Lung microvascular endothelial cell (primary cell): Measurements from ENCODE around the gene PDE8B. TPM values are rescaled to one million over a fixed set of nuclear protein-coding genes. Genes with fewer than 3 reads are reported as not detected.
A peak's percentile ranks its signal among the peaks of the same experiment; 100 is the strongest.

Experiments
- DNase-seq, 2 donors: peaks; one replicate each; pipeline versions ENCODE4 v3.0.0 to v3.0.0-alpha.2; 2010; ENCODE audit warnings: low read depth in 2 of 2
- total RNA-seq: library from RNA; depleted of rRNA; stranded (reverse); fragments of >200 nt; gene quantifications from 2 replicates; pipeline ENCODE4 v1.2.1, GENCODE V29; 2014

Gene PDE8B
- under 0.01 TPM in 2 replicates for total RNA-seq

GRCh38 chr5:77210091-77210963 is at the start of gene PDE8B:
Gene PDE8B, plus strand, starts transcription at chr5:77210680. Its CDS starts 246 bp downstream, at chr5:77210926.
- no peak for DNase-seq

- no peak for DNase-seq
These were observed 47.0 kb upstream of the PDE8B start for GRCh38 chr5:77163453-77163852.

GRCh38 chr5:77167063-77167462 is 43.4 kb upstream of the PDE8B start:
- DNase-seq: peak in 1 of 2 donors; percentile 36

GRCh38 chr5:77167695-77168121 is 42.8 kb upstream of the PDE8B start:
- DNase-seq: peak; percentile 45 to 96

GRCh38 chr5:77168161-77168878 is 42.2 kb upstream of the PDE8B start:
- peak; percentile 43 to 88 for DNase-seq

- no peak for DNase-seq
These were observed 41.6 kb upstream of the PDE8B start for GRCh38 chr5:77168879-77169244.

GRCh38 chr5:77170196-77170890 is 40.1 kb upstream of the PDE8B start:
- no peak for DNase-seq

GRCh38 chr5:77171141-77171910 is 39.2 kb upstream of the PDE8B start:
- no peak for DNase-seq

GRCh38 chr5:77172713-77173328 is 37.7 kb upstream of the PDE8B start:
- no peak for DNase-seq

GRCh38 chr5:77174526-77174925 is 36.0 kb upstream of the PDE8B start:
- no peak for DNase-seq

- DNase-seq: no peak
These were observed 35.2 kb upstream of the PDE8B start for GRCh38 chr5:77175231-77175630.

GRCh38 chr5:77176429-77176828 is 34.1 kb upstream of the PDE8B start:
- no peak for DNase-seq

GRCh38 chr5:77177576-77177975 is 32.9 kb upstream of the PDE8B start:
- DNase-seq: no peak

- peak in 1 of 2 donors; percentile 5 for DNase-seq
These were observed 30.1 kb upstream of the PDE8B start for GRCh38 chr5:77180167-77181081.

GRCh38 chr5:77181173-77181572 is 29.3 kb upstream of the PDE8B start:
- DNase-seq: no peak

- DNase-seq: no peak
These were observed 28.7 kb upstream of the PDE8B start for GRCh38 chr5:77181596-77182304.

GRCh38 chr5:77182367-77182766 is 28.1 kb upstream of the PDE8B start:
- no peak for DNase-seq

GRCh38 chr5:77186652-77187370 is 23.7 kb upstream of the PDE8B start:
- no peak for DNase-seq
